ENCODE results near the gene SMARCA1. TPM values are rescaled to one million over a fixed set of nuclear protein-coding genes. Genes with fewer than 3 reads are reported as not detected.

Gene SMARCA1
- total and polyA plus RNA-seq, 10 of the 15 experiments (the other 5 are each of a cell fraction or from before 2014, with no cell fraction given) = 0.02 to 0.31 (median 0.08) TPM; not detected in 3

- no peak for TF ChIP-seq BCL3 (IDR thresholded peaks at IDR 0.05; ENCODE audit: borderline replicate concordance, insufficient read depth, low read depth, low read length, poor library complexity, severe bottlenecking)
- TF ChIP-seq SMARCA5 (IDR thresholded peaks at IDR 0.05) = peak; percentile 80; the same call in 1 of the 2 replicates
- TF ChIP-seq EGR1 (IDR thresholded peaks at IDR 0.05; ENCODE audit: borderline replicate concordance in 1 of 2, low read depth in 2 of 2, low read length in 2 of 2) = 0 out of 3 replicates have a peak, but pooled peaks of 1 of the 2 experiments have one; percentile 23
- 0 out of 2 replicates have a peak, but pooled peaks have one; percentile 28 for TF ChIP-seq GATAD2B (conservative IDR thresholded peaks at IDR 0.05; ENCODE audit: low read depth)
- TF ChIP-seq EED (IDR thresholded peaks at IDR 0.05; ENCODE audit: low read depth) = 0 out of 2 replicates have a peak, but pooled peaks have one; percentile 24
- TF ChIP-seq CTCF (IDR thresholded peaks at IDR 0.05 in 2 of 3, conservative IDR thresholded peaks at IDR 0.05 in 1 of 3; ENCODE audit: control insufficient read depth in 2 of 3, extremely low read depth in 1 of 3, insufficient read depth in 1 of 3, low read depth in 3 of 3, low read length in 3 of 3) = peak; percentile 56 to 74 (median 63)
- no peak for TF ChIP-seq PRDM15 (CRISPR knock-in tag; IDR thresholded peaks at IDR 0.05)
Observed at GRCh38 chrX:129540068-129540653, 16.9 kb upstream of the SMARCA1 start, which contains the start of gene OCRL (continued).

Measured in GM12878 (cell line).